CD4-positive, alpha-beta T cell (primary cell): ENCODE data around the gene ZNF536. TPM values are rescaled to one million over a fixed set of nuclear protein-coding genes. Genes with fewer than 3 reads are reported as not detected.

ENCODE experiments used
- ATAC-seq: fragments of 200-7000 bp; cut with Tn5 transposase; one replicate; pipeline ENCODE4 v1.10.0; 2022; ENCODE audit warnings: mild to moderate bottlenecking; ENCODE audit not compliant: poor library complexity
- CTCF ChIA-PET: fragments of 350-600 bp; sonication (Branson Sonifier 250); formaldehyde crosslinking; loops from one replicate; lab custom pipeline; 2021; ENCODE audit warnings: antibody characterized with exemption, inconsistent platforms; lab: Charles Lee
- POLR2A ChIA-PET: fragments of 350-600 bp; sonication (Branson Sonifier 250); formaldehyde crosslinking; loops from one replicate; lab custom pipeline; 2021; ENCODE audit warnings: antibody characterized with exemption, inconsistent platforms; lab: Charles Lee
- DNase-seq, 14 experiments: peaks; one replicate each; pipeline ENCODE4 v3.0.0-alpha.2; 2013 to 2020; ENCODE audit warnings: mixed read lengths in 2 of 14
- H3K27ac ChIP-seq, 2 donors: one replicate each; pipeline versions ENCODE4 v1.5.1 to v1.7.0; 2013; ENCODE audit warnings: low read length in 2 of 2, low read depth in 1 of 2, mild to moderate bottlenecking in 1 of 2
- H3K27me3 ChIP-seq, 2 experiments: 1 replicate in 1 of 2; 2 replicates in 1 of 2; pipeline versions ENCODE4 v1.6.1 to v1.7.0; 2013; ENCODE audit warnings: low read length in 2 of 2, control low read depth in 1 of 2, mild to moderate bottlenecking in 1 of 2, moderate library complexity in 1 of 2; ENCODE audit not compliant: insufficient read depth in 2 of 2, control insufficient read depth in 1 of 2
- H3K36me3 ChIP-seq: one replicate; pipeline ENCODE4 v1.6.1; 2013; ENCODE audit warnings: low read length, control low read depth; ENCODE audit not compliant: insufficient read depth
- H3K4me1 ChIP-seq: one replicate; pipeline ENCODE4 v1.6.1; 2013; ENCODE audit warnings: low read length, control low read depth; ENCODE audit not compliant: insufficient read depth
- H3K4me3 ChIP-seq: one replicate; pipeline ENCODE4 v1.5.1; 2013; ENCODE audit warnings: mild to moderate bottlenecking, low read length, moderate library complexity
- H3K9me3 ChIP-seq, 2 experiments: 1 replicate in 1 of 2; 2 replicates in 1 of 2; pipeline versions ENCODE4 v1.6.1 to v1.7.0; 2013; ENCODE audit warnings: low read length in 2 of 2, mild to moderate bottlenecking in 2 of 2, control low read depth in 1 of 2, moderate library complexity in 1 of 2; ENCODE audit not compliant: control insufficient read depth in 1 of 2, insufficient read depth in 1 of 2
- H3K27ac Mint-ChIP-seq: one replicate; pipeline ENCODE4 v1.8.0; 2020; ENCODE audit warnings: mixed read lengths
- H3K27me3 Mint-ChIP-seq: one replicate; pipeline ENCODE4 v1.8.0; 2021; ENCODE audit warnings: mixed read lengths
- H3K36me3 Mint-ChIP-seq: one replicate; pipeline ENCODE4 v1.8.0; 2021; ENCODE audit warnings: low read depth, mixed read lengths
- H3K4me1 Mint-ChIP-seq: one replicate; pipeline ENCODE4 v1.8.0; 2021; ENCODE audit warnings: low read depth, mixed read lengths
- H3K4me3 Mint-ChIP-seq: one replicate; pipeline ENCODE4 v1.8.0; 2020; ENCODE audit warnings: mild to moderate bottlenecking, mixed read lengths
- H3K9me3 Mint-ChIP-seq: one replicate; pipeline ENCODE4 v1.8.0; 2020; ENCODE audit warnings: mixed read lengths
- CTCF ChIP-seq: fragments of 200-600 bp; IDR thresholded peaks from one replicate; pipeline ENCODE4 v1.8.0; 2022; ENCODE audit warnings: antibody characterized with exemption, mild to moderate bottlenecking
- intact Hi-C, 2 experiments: fragments of 100-400 bp; cut with DNase I in 1 of 2; cut with micrococcal nuclease in 1 of 2; formaldehyde crosslinking; loops; one replicate each; pipeline versions ENCODE4 v1.15.1 to v1.9.0; 2023 to 2025; cut with DNase I, micrococcal nuclease
- total RNA-seq, 174 experiments: library from RNA in 2 of 174; stranded (reverse) in 2 of 174; gene quantifications; one replicate each; pipeline ENCODE4 v1.2.3 and lab custom pipeline; 2021 to 2026

Gene ZNF536
- total RNA-seq, 2 experiments from 2014 or later = not detected

GRCh38 chr19:30374539-30374864 lies 2.3 kb downstream of the ZNF536 start:
- CTCF ChIA-PET = no interaction called here
- Mint-ChIP-seq H3K9me3 (no peaks in the 10 kb centered on the region), H3K27me3 (peaks cover 66% of the 10 kb centered on the region), H3K4me3 (no peak overlapping the region), H3K36me3 (no peaks in the 10 kb centered on the region), H3K4me1 (no peaks in the 10 kb centered on the region), H3K27ac (no peak overlapping the region)
- no peak for ATAC-seq
- Histone ChIP-seq H3K4me3 (no peak overlapping the region), H3K36me3 (no peaks in the 10 kb centered on the region), H3K4me1 (no peaks in the 10 kb centered on the region), H3K9me3 (peaks cover 0 to 8% of the 10 kb centered on the region in 2 experiments), H3K27ac (no peak overlapping the region), H3K27me3 (peaks cover 9 to 25% of the 10 kb centered on the region in 2 experiments)
- DNase-seq = no peak
- intact Hi-C loops = no loop called here
- POLR2A ChIA-PET = no interaction called here
- no peak for TF ChIP-seq CTCF

- no peaks in the 10 kb centered on the region for H3K36me3 Mint-ChIP-seq
- no peak for TF ChIP-seq CTCF
- ChIA-PET CTCF (no interaction called here), POLR2A (no interaction called here)
- H3K27me3 ChIP-seq = peaks cover 9 to 25% of the 10 kb centered on the region in 2 experiments
- H3K4me1 Mint-ChIP-seq = no peaks in the 10 kb centered on the region
- H3K27me3 Mint-ChIP-seq = peaks cover 61% of the 10 kb centered on the region
- H3K4me3 ChIP-seq = no peak overlapping the region
- intact Hi-C loops = no loop called here
- no peak overlapping the region for H3K27ac ChIP-seq
- ATAC-seq (no peak), DNase-seq (no peak)
- no peaks in the 10 kb centered on the region for H3K4me1 ChIP-seq
- H3K9me3 Mint-ChIP-seq = no peaks in the 10 kb centered on the region
- H3K4me3 Mint-ChIP-seq = no peak overlapping the region
- no peaks in the 10 kb centered on the region for H3K36me3 ChIP-seq
- H3K9me3 ChIP-seq = peaks cover 0 to 8% of the 10 kb centered on the region in 2 experiments
- H3K27ac Mint-ChIP-seq = no peak overlapping the region
Measured at GRCh38 chr19:30374865-30375552, 2.8 kb downstream of the ZNF536 start.

- H3K4me1 Mint-ChIP-seq = no peaks in the 10 kb centered on the region
- ChIA-PET POLR2A (no interaction called here), CTCF (no interaction called here)
- no peak overlapping the region for H3K4me3 Mint-ChIP-seq
- Histone ChIP-seq H3K4me3 (no peak overlapping the region), H3K4me1 (no peaks in the 10 kb centered on the region), H3K9me3 (peaks cover 0 to 8% of the 10 kb centered on the region in 2 experiments), H3K27ac (no peak overlapping the region), H3K27me3 (peaks cover 9 to 25% of the 10 kb centered on the region in 2 experiments), H3K36me3 (no peaks in the 10 kb centered on the region)
- ATAC-seq (no peak), DNase-seq (no peak)
- H3K27ac Mint-ChIP-seq = no peak overlapping the region
- intact Hi-C loops = no loop called here
- H3K9me3 Mint-ChIP-seq = no peaks in the 10 kb centered on the region
- H3K36me3 Mint-ChIP-seq = no peaks in the 10 kb centered on the region
- TF ChIP-seq CTCF = no peak
- peaks cover 57% of the 10 kb centered on the region for H3K27me3 Mint-ChIP-seq
Measured at GRCh38 chr19:30375553-30376031, 3.4 kb downstream of the ZNF536 start.
